Psoas muscle (tissue), 8 donors: ENCODE measurements around the gene TICRR. TPM values are rescaled to one million over a fixed set of nuclear protein-coding genes. Genes with fewer than 3 reads are reported as not detected.
A peak's percentile ranks its signal among the peaks of the same experiment; 100 is the strongest.

Experiments
- ATAC-seq, 4 donors: fragments of 200-7000 bp; cut with Tn5 transposase; one replicate each; pipeline ENCODE4 v1.9.1; 2020; ENCODE audit warnings: moderate library complexity in 3 of 4, mild to moderate bottlenecking in 2 of 4
- DNase-seq, 2 donors: peaks; one replicate each; pipeline ENCODE4 v3.0.0-alpha.2; 2020
- H3K27ac ChIP-seq: fragments of 200-600 bp; one replicate; pipeline ENCODE4 v1.8.0; 2022
- H3K27me3 ChIP-seq, 3 donors: fragments of 200-600 bp in 1 of 3; one replicate each; pipeline versions ENCODE4 v1.6.1 to v1.8.0; 2013 to 2022; ENCODE audit warnings: low read length in 2 of 3, mild to moderate bottlenecking in 2 of 3, moderate library complexity in 1 of 3; ENCODE audit not compliant: insufficient read depth in 3 of 3
- H3K36me3 ChIP-seq, 2 donors: fragments of 200-600 bp in 1 of 2; one replicate each; pipeline versions ENCODE4 v1.6.1 to v1.8.0; 2013 to 2022; ENCODE audit warnings: low read depth in 1 of 2, mild to moderate bottlenecking in 1 of 2, moderate library complexity in 1 of 2; ENCODE audit not compliant: insufficient read depth in 1 of 2
- H3K4me1 ChIP-seq: fragments of 200-600 bp; one replicate; pipeline ENCODE4 v1.8.0; 2022
- H3K4me3 ChIP-seq: fragments of 200-600 bp; one replicate; pipeline ENCODE4 v1.8.0; 2022; ENCODE audit warnings: mild to moderate bottlenecking
- H3K9me3 ChIP-seq: fragments of 200-600 bp; one replicate; pipeline ENCODE4 v1.8.0; 2022
- CTCF ChIP-seq: fragments of 200-600 bp; IDR thresholded peaks from one replicate; pipeline ENCODE4 v1.8.0; 2022; ENCODE audit warnings: antibody characterized with exemption
- whole genome bisulfite sequencing, 3 donors: extraction: QIAGEN DNeasy Blood & Tissue Kit; methylation state at CpG; one replicate each; pipeline versions ENCODE4 v1.1.6 to v1.1.7; 2013; 5-methylcytosine and 5-hydroxymethylcytosine counted together
- intact Hi-C, 2 donors: fragments of 100-400 bp; cut with DNase I; formaldehyde crosslinking; loops; one replicate each; pipeline versions ENCODE4 v1.11.0 to v1.14.2; 2022
- polyA plus RNA-seq, 3 donors: library from polyadenylated mRNA; stranded (reverse); fragments of 200-250 nt; gene quantifications; one replicate each; pipeline ENCODE4 v1.2.3, GENCODE V29; 2013
- total RNA-seq, 4 donors: library from RNA; stranded (reverse); fragmentation: NEBNext Ultra II Directional in 2 of 4; extraction: Animal tissue kit (Norgen Biotek cat#: 25700) in 2 of 4; gene quantifications; one replicate each; pipeline versions ENCODE4 v1.2.1 to v1.2.4, GENCODE V29; 2021 to 2023
- donor health status: healthy with polysubstance abuse.
- donor health status: DM: no; HTN: no; CAD: no; lungs with moderate emphysema.
- donor health status: Bipolar disorder and iron deficiency.
- donor health status: healthy.
- donor health status: DM: yes; HTN: yes; CAD: no.
- donor health status: DM: no; HTN: no; CAD: no.
- donor health status: DM: no; HTN: no; CAD: no.
- donor health status: DM: yes; HTN: yes; CAD: no.

The TICRR gene
- total and polyA plus RNA-seq, 7 donors: 0.01 to 0.04 (median 0.04) TPM; not detected in 4

- H3K27ac ChIP-seq: no peak within 1 kb of the TSS
- 3 to 4% (median 3%) methylated on average over 74 to 87 of the region's 87 CpGs for WGBS, 3 donors
- ATAC-seq (peak; percentile 56 to 84 (median 76)), DNase-seq (peak in 1 of 2 donors; percentile 48)
- intact Hi-C loops: loop anchor here in 1 of 2 donors (1.0 kb wide), 1 partner anchor 16 kb away; no protein-coding TSS in a partner anchor
- no peaks in the 10 kb centered on the region for H3K9me3 ChIP-seq
- peaks cover 0 to 28% (median 8%) of the 10 kb centered on the region in 3 donors for H3K27me3 ChIP-seq
- H3K36me3 ChIP-seq: no peaks in the 10 kb centered on the region
- peak within 1 kb of the TSS; percentile 67 for H3K4me3 ChIP-seq
- no peaks in the 10 kb centered on the region for H3K4me1 ChIP-seq
- TF ChIP-seq CTCF: no peak
Measured at GRCh38 chr15:89654847-89655805, 79.9 kb downstream of the TICRR start, which contains the start of gene KIF7. Gene KIF7, minus strand, starts transcription at chr15:89655467. Its CDS starts 2,537 bp downstream, at chr15:89652930.

- no peak for TF ChIP-seq CTCF
- WGBS, 3 donors: 76 to 84% (median 79%) methylated on average over 7 of the region's 7 CpGs
- Histone ChIP-seq H3K4me1 (no peaks in the 10 kb centered on the region), H3K36me3 (no peaks in the 10 kb centered on the region), H3K9me3 (no peaks in the 10 kb centered on the region), H3K4me3 (no peak overlapping the region), H3K27ac (no peak overlapping the region), H3K27me3 (peaks cover 0 to 28% (median 8%) of the 10 kb centered on the region in 3 donors)
- intact Hi-C loops: no loop called here
- ATAC-seq: no peak
- no peak for DNase-seq
Measured at GRCh38 chr15:89656116-89656815, 81.0 kb downstream of the TICRR start.

- Histone ChIP-seq H3K4me1 (peaks cover 2% of the 10 kb centered on the region), H3K27ac (no peak overlapping the region), H3K4me3 (no peak overlapping the region), H3K36me3 (no peaks in the 10 kb centered on the region), H3K27me3 (peaks cover 0 to 28% (median 6%) of the 10 kb centered on the region in 3 donors), H3K9me3 (no peaks in the 10 kb centered on the region)
- 84 to 89% (median 85%) methylated on average over 5 of the region's 5 CpGs for WGBS, 3 donors
- DNase-seq (no peak), ATAC-seq (no peak)
- intact Hi-C loops: no loop called here
- no peak for TF ChIP-seq CTCF
Measured at GRCh38 chr15:89657686-89658200, 82.5 kb downstream of the TICRR start.

- H3K27me3 ChIP-seq: peaks cover 0 to 15% (median 0%) of the 10 kb centered on the region in 3 donors
- no peaks in the 10 kb centered on the region for H3K36me3 ChIP-seq
- H3K4me1 ChIP-seq: peaks cover 7% of the 10 kb centered on the region
- 89 to 96% (median 92%) methylated on average over 2 of the region's 2 CpGs for WGBS, 3 donors
- no peak for DNase-seq
- ATAC-seq: no peak
- TF ChIP-seq CTCF: no peak
- no peaks in the 10 kb centered on the region for H3K9me3 ChIP-seq
- H3K27ac ChIP-seq: no peak overlapping the region
- intact Hi-C loops: no loop called here
- no peak overlapping the region for H3K4me3 ChIP-seq
Measured at GRCh38 chr15:89659295-89659694, 84.0 kb downstream of the TICRR start.
